Activated B cell treated with CpG ODN at 0.5 μM for 24 hours (primary cell): ENCODE measurements around the gene C17orf75. TPM values are rescaled to one million over a fixed set of nuclear protein-coding genes. Genes with fewer than 3 reads are reported as not detected.

Experiments used
- ATAC-seq: fragments of 200-7000 bp; cut with Tn5 transposase; one replicate; pipeline ENCODE4 v1.10.0; 2021; ENCODE audit warnings: low read depth, mild to moderate bottlenecking, moderate library complexity
- CTCF ChIA-PET: fragments of 350-600 bp; sonication (Branson Sonifier 250); formaldehyde crosslinking; loops from one replicate; lab custom pipeline; 2021; ENCODE audit warnings: antibody characterized with exemption; lab: Charles Lee
- POLR2A ChIA-PET: fragments of 350-600 bp; sonication (Branson Sonifier 250); formaldehyde crosslinking; loops from one replicate; lab custom pipeline; 2021; ENCODE audit warnings: antibody characterized with exemption; lab: Charles Lee
- DNase-seq: peaks from one replicate; pipeline ENCODE4 v3.0.0; 2022
- H3K27ac Mint-ChIP-seq: one replicate; pipeline ENCODE4 v1.8.0; 2020; ENCODE audit warnings: mixed read lengths
- H3K27me3 Mint-ChIP-seq: one replicate; pipeline ENCODE4 v1.8.0; 2021; ENCODE audit warnings: mixed read lengths
- H3K36me3 Mint-ChIP-seq: one replicate; pipeline ENCODE4 v1.8.0; 2021; ENCODE audit warnings: low read depth, mixed read lengths
- H3K4me1 Mint-ChIP-seq: one replicate; pipeline ENCODE4 v1.8.0; 2021; ENCODE audit warnings: mixed read lengths
- H3K4me3 Mint-ChIP-seq: one replicate; pipeline ENCODE4 v1.8.0; 2020; ENCODE audit warnings: mild to moderate bottlenecking, mixed read lengths
- H3K9me3 Mint-ChIP-seq: one replicate; pipeline ENCODE4 v1.8.0; 2020; ENCODE audit warnings: mixed read lengths
- intact Hi-C: fragments of 100-400 bp; cut with micrococcal nuclease; formaldehyde crosslinking; loops from one replicate; pipeline ENCODE4 v1.15.1; 2024
- total RNA-seq: library from RNA; stranded (reverse); gene quantifications from 2 replicates; pipeline ENCODE4 v1.2.3, GENCODE V29; 2022
- TF ChIP-seq, protein P1 (sequence below): fragments of 200-600 bp; IDR thresholded peaks from one replicate; pipeline ENCODE4 v1.8.0; 2022; ENCODE audit warnings: antibody characterized with exemption, mild to moderate bottlenecking

C17orf75 gene
- total RNA-seq, 1 donor from 2014 or later = 23.0 TPM

DNA sequence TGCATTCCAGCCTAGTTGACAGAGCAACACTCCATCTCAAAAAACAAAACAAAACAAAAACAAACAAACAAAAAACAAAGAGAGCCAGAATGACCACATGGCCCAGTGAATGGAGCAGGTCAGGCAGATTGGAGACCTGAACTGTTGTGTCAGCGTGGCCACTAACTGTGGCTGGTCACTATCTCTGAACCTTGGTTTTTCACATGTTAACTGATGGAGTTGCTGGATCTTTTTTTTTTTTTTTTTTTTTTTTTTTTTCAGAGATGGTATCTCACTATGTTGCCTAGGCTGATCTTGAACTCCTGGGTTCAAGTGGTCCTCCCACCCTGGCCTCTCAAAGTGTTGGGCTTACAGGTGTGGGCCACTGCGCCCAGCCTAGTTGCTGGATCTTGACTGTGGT, 44.5 kb downstream of the C17orf75 start:
- POLR2A ChIA-PET = no interaction called here
- ATAC-seq = no peak

DNA sequence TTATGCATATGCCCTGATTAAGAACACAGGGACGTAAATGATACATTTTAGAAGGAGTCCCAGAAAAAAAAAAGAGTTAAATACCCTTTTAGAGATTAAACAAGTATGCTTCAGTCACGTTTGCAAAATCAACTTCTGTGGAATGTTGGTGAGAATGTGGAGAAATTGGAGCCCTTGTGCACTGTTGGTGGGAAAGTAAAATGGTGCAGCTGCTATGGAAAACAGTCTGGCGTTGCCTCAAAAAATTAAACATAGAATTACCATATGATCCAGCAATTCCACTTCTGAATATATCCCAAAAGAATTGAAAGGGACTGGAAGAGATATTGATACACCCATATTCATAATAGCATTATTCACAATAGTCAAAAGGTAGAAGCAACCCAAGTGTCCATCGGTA, 49.9 kb downstream of the C17orf75 start:
- Mint-ChIP-seq H3K36me3 (no peaks in the 10 kb centered on the region), H3K27ac (no peak overlapping the region), H3K4me1 (peaks cover 11% of the 10 kb centered on the region), H3K9me3 (no peaks in the 10 kb centered on the region), H3K27me3 (peaks cover 16% of the 10 kb centered on the region), H3K4me3 (no peak overlapping the region)
- POLR2A ChIA-PET = interaction anchor here (0.9 kb wide), 1 partner anchor 10 kb away, joined by 6 read pairs; no protein-coding TSS in a partner anchor
- no peak for DNase-seq
- TF ChIP-seq, protein P1, sequence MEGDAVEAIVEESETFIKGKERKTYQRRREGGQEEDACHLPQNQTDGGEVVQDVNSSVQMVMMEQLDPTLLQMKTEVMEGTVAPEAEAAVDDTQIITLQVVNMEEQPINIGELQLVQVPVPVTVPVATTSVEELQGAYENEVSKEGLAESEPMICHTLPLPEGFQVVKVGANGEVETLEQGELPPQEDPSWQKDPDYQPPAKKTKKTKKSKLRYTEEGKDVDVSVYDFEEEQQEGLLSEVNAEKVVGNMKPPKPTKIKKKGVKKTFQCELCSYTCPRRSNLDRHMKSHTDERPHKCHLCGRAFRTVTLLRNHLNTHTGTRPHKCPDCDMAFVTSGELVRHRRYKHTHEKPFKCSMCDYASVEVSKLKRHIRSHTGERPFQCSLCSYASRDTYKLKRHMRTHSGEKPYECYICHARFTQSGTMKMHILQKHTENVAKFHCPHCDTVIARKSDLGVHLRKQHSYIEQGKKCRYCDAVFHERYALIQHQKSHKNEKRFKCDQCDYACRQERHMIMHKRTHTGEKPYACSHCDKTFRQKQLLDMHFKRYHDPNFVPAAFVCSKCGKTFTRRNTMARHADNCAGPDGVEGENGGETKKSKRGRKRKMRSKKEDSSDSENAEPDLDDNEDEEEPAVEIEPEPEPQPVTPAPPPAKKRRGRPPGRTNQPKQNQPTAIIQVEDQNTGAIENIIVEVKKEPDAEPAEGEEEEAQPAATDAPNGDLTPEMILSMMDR = no peak
- intact Hi-C loops = no loop called here
- CTCF ChIA-PET = no interaction called here
- no peak for ATAC-seq

More for the DNA sequence above, 44.5 kb downstream of the C17orf75 start:
- intact Hi-C loops = no loop called here
- Mint-ChIP-seq H3K27ac (no peak overlapping the region), H3K9me3 (no peaks in the 10 kb centered on the region), H3K4me1 (peaks cover 8% of the 10 kb centered on the region), H3K36me3 (no peaks in the 10 kb centered on the region), H3K4me3 (no peak overlapping the region), H3K27me3 (no peaks in the 10 kb centered on the region)
- no peak for DNase-seq
- CTCF ChIA-PET = no interaction called here
- TF ChIP-seq, protein P1 = no peak

DNA sequence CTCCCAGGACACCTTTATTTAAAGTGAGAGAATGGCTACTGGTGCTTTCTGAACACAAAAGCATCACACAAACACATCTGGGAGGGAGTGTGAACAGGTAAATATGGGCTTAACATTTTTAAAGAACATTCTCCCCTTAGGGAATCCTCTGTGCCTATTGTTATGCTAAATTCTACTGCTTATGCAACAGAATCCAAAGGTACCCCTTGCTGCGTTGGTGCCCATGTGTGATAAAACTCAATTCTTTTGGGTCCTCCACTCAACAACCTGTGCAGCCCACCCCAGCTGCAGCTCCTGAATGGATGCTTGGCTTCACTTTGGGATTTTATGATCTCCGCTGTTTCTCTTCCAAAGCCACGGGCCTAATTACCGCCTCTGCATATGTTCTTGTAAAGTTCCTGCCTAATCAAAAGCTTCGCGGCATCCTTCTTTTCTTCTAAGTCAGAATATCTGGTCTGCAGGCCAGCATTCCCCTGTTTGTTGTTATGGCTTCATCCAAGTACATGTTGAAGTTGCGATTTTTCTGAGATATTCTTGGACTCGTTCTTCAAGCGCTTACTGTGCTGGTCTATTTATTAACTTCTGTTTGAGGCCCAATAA, 52.4 kb downstream of the C17orf75 start:
- intact Hi-C loops = no loop called here
- no peak overlapping the region for H3K4me3 Mint-ChIP-seq
- H3K27ac Mint-ChIP-seq = no peak overlapping the region
- no peaks in the 10 kb centered on the region for H3K36me3 Mint-ChIP-seq
- H3K27me3 Mint-ChIP-seq = peaks cover 26% of the 10 kb centered on the region
- POLR2A ChIA-PET = no interaction called here
- H3K9me3 Mint-ChIP-seq = no peaks in the 10 kb centered on the region
- TF ChIP-seq, protein P1 = no peak
- H3K4me1 Mint-ChIP-seq = peaks cover 11% of the 10 kb centered on the region
- ATAC-seq (no peak), DNase-seq (no peak)
- CTCF ChIA-PET = no interaction called here

DNA sequence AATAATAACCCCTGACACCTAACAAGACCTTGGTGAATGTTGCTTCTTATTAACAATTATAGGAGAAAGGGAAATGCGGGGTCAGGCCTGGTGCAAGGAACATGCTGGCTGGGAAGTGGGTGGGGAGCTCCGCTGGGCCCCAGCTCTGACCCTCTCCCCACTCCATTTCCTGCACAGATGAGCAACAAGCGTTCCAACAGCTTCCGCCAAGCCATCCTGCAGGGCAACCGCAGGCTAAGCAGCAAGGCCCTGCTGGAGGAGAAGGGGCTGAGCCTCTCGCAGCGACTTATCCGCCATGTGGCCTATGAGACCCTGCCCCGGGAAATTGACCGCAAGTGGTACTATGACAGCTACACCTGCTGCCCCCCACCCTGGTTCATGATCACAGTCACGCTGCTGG, 53.4 kb downstream of the C17orf75 start:
- ATAC-seq = no peak
- Mint-ChIP-seq H3K4me3 (no peak overlapping the region), H3K27me3 (peaks cover 29% of the 10 kb centered on the region), H3K4me1 (peaks cover 18% of the 10 kb centered on the region), H3K9me3 (no peaks in the 10 kb centered on the region), H3K36me3 (no peaks in the 10 kb centered on the region), H3K27ac (no peak overlapping the region)
- DNase-seq = no peak
- ChIA-PET CTCF (no interaction called here), POLR2A (no interaction called here)
- intact Hi-C loops = no loop called here
- TF ChIP-seq, protein P1 = no peak

DNA sequence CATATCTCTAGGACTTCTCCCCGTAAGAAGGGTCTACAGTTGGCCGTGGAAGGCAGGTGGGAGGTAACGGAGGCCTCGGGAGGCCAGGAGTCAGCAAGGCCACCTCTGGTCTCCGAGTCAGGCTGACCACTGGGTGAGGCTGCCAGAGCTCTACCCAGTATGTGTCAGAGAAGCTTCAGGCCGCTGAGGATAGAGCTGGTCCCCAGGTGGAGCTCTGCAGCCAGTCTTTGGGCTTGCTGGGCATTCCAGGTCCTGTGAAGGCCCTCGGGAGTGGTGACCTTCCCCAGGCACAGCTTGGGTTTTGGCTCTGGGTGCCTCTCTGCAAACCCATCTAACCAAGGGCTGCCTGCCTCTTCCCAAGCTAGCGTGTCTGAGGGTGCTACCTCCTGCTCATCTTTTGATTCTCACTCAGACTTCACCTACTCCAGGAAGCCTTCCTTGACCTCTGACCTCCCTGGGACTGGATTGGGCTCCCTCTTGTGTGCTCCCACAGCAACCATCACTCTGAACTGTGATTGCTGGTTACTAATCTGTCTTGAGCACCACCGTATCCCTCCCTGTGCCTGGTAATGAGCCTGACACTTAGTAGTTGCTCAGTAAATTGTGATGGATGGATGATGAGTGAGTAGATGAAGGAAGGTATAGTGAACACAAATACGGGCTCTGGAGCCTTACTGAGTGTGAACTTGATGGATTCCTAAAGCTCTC, 54.0 kb downstream of the C17orf75 start:
- CTCF ChIA-PET = interaction anchor here (1.0 kb wide), 1 partner anchor 16 kb away, joined by 3 read pairs; no protein-coding TSS in a partner anchor
- intact Hi-C loops = no loop called here

More for the DNA sequence above, 54.0 kb downstream of the C17orf75 start:
- no peak for DNase-seq
- no peaks in the 10 kb centered on the region for H3K9me3 Mint-ChIP-seq
- H3K4me1 Mint-ChIP-seq = peaks cover 18% of the 10 kb centered on the region
- H3K4me3 Mint-ChIP-seq = no peak overlapping the region
- ATAC-seq = no peak
- no peaks in the 10 kb centered on the region for H3K36me3 Mint-ChIP-seq
- H3K27ac Mint-ChIP-seq = no peak overlapping the region
- POLR2A ChIA-PET = no interaction called here
- TF ChIP-seq, protein P1 = no peak
- peaks cover 31% of the 10 kb centered on the region for H3K27me3 Mint-ChIP-seq
